GM12872 (cell line): ENCODE measurements around the gene DCUN1D3.

Experiments
- TF ChIP-seq, protein P1 (sequence below): IDR thresholded peaks from 3 replicates; pipeline ENCODE4 v1.5.1; 2011; ENCODE audit warnings: low read depth, mild to moderate bottlenecking, low read length, moderate library complexity; ENCODE audit not compliant: insufficient read depth

The DCUN1D3 gene

DNA sequence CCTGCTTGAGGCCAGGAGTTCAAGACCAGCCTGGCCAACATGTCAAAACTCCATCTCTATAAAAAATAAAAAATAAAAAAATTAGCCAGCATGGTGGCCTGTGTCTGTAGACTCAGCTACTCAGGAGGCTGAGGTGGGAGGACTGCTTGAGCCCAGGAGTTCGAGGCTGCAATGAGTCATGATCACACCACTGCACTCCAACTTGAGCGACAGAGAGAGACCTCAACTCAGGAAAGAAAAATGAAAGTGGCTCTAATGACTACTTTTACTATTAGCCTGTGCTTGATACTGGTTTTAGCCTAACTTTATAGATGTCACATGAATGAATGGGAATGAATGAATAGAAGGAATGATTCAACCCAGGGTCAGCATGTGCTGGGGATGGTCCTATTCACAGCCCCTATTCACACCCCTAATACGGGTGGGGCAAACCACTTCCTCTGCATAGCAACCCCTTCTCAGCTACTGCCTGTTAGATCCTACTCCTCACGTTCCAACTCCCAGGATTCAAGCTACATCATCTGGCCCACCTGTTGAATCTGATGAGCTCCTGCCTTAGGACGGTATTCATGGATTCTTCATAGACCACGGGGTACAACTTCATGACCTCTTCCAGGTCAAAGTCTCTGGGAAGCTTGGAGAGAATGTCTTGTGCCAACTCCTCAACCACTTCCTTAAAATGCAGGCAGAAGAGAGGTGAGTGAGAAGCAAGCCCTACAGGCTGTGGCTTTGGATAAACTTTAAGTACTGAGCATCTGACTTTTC lies 40.9 kb upstream of the DCUN1D3 start:
- TF ChIP-seq, protein P1, sequence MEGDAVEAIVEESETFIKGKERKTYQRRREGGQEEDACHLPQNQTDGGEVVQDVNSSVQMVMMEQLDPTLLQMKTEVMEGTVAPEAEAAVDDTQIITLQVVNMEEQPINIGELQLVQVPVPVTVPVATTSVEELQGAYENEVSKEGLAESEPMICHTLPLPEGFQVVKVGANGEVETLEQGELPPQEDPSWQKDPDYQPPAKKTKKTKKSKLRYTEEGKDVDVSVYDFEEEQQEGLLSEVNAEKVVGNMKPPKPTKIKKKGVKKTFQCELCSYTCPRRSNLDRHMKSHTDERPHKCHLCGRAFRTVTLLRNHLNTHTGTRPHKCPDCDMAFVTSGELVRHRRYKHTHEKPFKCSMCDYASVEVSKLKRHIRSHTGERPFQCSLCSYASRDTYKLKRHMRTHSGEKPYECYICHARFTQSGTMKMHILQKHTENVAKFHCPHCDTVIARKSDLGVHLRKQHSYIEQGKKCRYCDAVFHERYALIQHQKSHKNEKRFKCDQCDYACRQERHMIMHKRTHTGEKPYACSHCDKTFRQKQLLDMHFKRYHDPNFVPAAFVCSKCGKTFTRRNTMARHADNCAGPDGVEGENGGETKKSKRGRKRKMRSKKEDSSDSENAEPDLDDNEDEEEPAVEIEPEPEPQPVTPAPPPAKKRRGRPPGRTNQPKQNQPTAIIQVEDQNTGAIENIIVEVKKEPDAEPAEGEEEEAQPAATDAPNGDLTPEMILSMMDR: no peak

DNA sequence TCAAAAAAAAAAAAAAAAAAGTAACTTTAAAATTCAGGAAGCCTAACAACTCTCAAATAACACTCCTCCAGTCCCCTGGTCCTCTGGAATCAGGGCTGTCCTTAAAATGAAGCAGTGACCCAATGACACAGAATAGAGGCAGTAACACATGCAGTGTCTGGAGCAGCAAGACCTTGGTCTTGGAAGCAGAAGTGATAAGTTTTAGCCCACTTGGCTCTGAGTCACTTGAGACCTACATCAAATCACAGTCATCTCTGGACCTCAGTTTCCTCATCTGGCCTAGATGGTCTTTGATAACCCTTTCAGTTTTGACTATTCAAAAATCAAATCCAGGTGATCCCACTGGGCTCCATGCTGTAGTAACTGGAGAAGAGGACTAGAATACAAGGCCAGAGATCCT lies 39.5 kb upstream of the DCUN1D3 start:
- TF ChIP-seq, protein P1: no peak

DNA sequence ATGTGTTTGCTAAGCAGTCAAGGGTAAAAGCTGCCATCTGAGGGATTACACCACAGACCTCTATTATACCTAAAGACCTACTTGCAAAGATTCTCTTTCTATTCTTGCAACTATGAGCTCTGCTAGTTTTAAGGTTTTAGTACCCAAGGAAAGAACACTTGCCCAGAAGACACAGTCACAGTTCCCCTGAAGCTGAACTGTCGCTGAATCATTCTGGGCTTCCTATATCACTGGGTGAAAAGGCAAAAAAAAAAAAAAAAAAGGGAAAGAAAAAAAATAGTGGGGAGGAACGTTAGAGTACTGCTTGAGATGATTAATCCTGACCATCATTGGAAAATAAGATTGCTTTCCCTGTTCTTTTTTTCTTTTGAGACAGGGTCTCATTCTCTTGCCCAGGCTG lies 38.3 kb upstream of the DCUN1D3 start:
- TF ChIP-seq, protein P1: no peak

DNA sequence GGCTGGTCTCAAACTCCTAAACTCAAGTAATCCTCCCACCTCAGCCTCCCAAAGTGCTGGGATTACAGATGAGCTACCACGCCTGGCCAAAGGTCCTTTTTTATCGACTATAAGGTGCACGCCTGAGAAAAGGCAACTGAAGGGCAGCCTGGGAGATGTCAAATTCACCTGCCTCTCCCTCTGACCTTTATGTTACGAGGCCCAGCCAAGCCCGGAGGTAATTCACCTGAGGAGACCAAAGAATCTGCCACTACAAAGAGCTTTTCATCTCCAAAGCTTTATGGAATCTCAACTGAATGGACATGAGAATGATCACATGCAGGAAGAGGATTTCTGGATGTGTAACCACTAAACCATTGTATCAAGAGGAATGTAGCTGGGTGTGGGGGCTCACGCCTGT lies 37.6 kb upstream of the DCUN1D3 start:
- TF ChIP-seq, protein P1: no peak

DNA sequence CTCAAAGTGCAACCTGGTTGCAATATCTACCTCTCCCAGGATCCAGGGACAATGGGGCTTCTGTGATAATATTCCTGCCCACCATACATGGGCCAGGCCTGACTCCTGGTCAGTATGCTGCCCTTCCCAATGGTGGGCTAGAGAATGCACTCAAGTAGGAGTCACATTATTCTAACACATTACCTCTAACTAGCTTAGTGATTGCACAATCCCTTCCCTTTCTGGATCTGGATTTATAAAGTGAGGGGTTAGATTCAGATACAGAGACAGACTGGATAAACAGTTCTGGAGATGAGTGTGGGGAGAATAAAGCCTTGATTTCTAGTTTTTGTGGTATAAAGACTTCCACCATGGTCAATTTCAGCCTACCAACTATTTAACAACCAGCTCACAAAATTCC lies 33.4 kb upstream of the DCUN1D3 start:
- TF ChIP-seq, protein P1: no peak

DNA sequence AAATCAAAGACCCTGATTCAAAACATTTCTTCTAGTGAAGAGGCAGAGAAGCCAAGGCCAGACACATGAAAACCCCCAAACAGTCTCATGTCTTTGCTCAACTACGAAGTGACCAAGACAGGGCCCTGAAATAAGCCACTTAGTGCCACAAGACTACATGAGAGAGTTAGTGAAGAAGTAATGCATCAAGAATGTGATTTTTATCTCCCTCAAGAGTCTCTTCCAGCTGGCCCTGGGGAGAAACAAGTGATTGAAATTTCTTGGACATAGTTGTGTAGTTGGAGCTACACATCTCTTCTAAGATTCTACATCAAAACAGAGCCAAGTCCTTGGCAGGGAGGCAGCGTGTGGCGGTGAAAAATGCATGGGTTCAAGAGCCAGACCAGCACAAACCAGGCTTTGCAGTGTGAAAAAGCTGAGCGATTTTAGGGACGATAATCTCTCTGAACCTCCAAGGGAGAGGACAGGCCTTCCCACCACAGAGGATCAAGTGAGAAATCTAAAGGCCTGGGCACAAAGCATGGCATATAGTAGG lies 31.0 kb upstream of the DCUN1D3 start:
- TF ChIP-seq, protein P1: no peak

DNA sequence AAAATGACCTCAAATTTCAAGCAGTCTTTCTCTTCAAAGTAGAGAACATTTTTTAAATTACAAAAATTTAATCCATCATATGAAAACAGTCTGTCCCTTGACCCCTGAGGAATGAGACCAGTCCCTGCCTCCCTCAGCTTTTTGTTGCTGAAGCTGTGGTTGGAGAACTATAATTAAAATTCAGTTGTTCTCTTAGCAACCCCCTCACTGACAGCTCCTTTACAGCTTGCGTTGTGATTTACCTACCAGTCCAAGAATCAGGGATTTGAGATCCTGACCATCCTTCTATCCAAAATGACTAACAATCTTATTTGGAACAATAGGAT lies 30.2 kb upstream of the DCUN1D3 start:
- TF ChIP-seq, protein P1: no peak
